Hepatocyte (in vitro differentiated cells): Measurements from ENCODE around the gene CMTM4. TPM values are rescaled to one million over a fixed set of nuclear protein-coding genes. Genes with fewer than 3 reads are reported as not detected.

Experiments used
- DNase-seq: peaks from one replicate; pipeline ENCODE4 v3.0.0-alpha.2; 2016; ENCODE audit warnings: low spot score
- H2AFZ ChIP-seq: fragments of 200-600 bp; sonication (generic); 2 replicates; pipeline ENCODE4 v1.6.0; 2016; ENCODE audit warnings: antibody characterized with exemption, mild to moderate bottlenecking
- H3K27ac ChIP-seq: fragments of 200-600 bp; sonication (generic); 2 replicates; pipeline ENCODE4 v1.5.1; 2016; ENCODE audit warnings: mild to moderate bottlenecking
- H3K27me3 ChIP-seq: fragments of 200-600 bp; sonication (generic); 2 replicates; pipeline ENCODE4 v1.6.1; 2016
- H3K36me3 ChIP-seq: fragments of 200-600 bp; sonication (generic); replicated peaks from 2 replicates; pipeline ENCODE4 v1.5.1; 2016; ENCODE audit warnings: low read depth; ENCODE audit not compliant: insufficient read depth
- H3K4me1 ChIP-seq: fragments of 200-600 bp; sonication (generic); 2 replicates; pipeline ENCODE4 v1.5.1; 2016; ENCODE audit warnings: mild to moderate bottlenecking, moderate library complexity; ENCODE audit not compliant: insufficient read depth
- H3K4me2 ChIP-seq: fragments of 200-600 bp; sonication (generic); 2 replicates; pipeline ENCODE4 v1.6.0; 2016
- H3K4me3 ChIP-seq: fragments of 200-600 bp; sonication (generic); 2 replicates; pipeline ENCODE4 v1.5.1; 2016; ENCODE audit warnings: mild to moderate bottlenecking
- H3K79me2 ChIP-seq: fragments of 200-600 bp; sonication (generic); 2 replicates; pipeline ENCODE4 v1.6.0; 2017; ENCODE audit warnings: mild to moderate bottlenecking
- H3K9me2 ChIP-seq: fragments of 200-600 bp; sonication (generic); replicated peaks from 2 replicates; pipeline ENCODE4 v1.6.0; 2017; ENCODE audit warnings: mild to moderate bottlenecking; ENCODE audit not compliant: insufficient read depth
- H3K9me3 ChIP-seq: fragments of 200-600 bp; sonication (generic); 2 replicates; pipeline ENCODE4 v1.5.1; 2016; ENCODE audit warnings: low read depth, mild to moderate bottlenecking
- H4K20me1 ChIP-seq: fragments of 200-600 bp; sonication (generic); 2 replicates; pipeline ENCODE4 v1.6.0; 2016; ENCODE audit warnings: mild to moderate bottlenecking; ENCODE audit not compliant: insufficient read depth, poor library complexity, severe bottlenecking
- EZH2 ChIP-seq: fragments of 200-600 bp; sonication (generic); IDR thresholded peaks from 2 replicates; pipeline ENCODE4 v1.6.1; 2016; ENCODE audit warnings: antibody characterized with exemption, mild to moderate bottlenecking, borderline replicate concordance
- EZH2phosphoT487 ChIP-seq: fragments of 200-600 bp; sonication (generic); IDR thresholded peaks from one replicate; pipeline ENCODE4 v1.6.1; 2018; ENCODE audit warnings: antibody characterized with exemption, mild to moderate bottlenecking, low read depth, moderate library complexity; ENCODE audit not compliant: unreplicated experiment, severe bottlenecking
- WGBS: methylation state at CpG from one replicate; pipeline ENCODE4 v1.1.6; 2016; ENCODE audit warnings: low lambda C conversion rate; ENCODE audit errors: missing lambda C conversion rate; 5-methylcytosine and 5-hydroxymethylcytosine counted together
- polyA plus RNA-seq: library from polyadenylated mRNA; unstranded; fragments of >200 nt; fragmentation: Nextera tagmentation; extraction: Ambion mirVana; gene quantifications from 2 replicates; pipeline ENCODE4 v1.2.1, GENCODE V29; 2016
- total RNA-seq: library from RNA; depleted of rRNA; stranded (reverse); fragments of >200 nt; gene quantifications from 2 replicates; pipeline ENCODE4 v1.2.3, GENCODE V29; 2014
- TF ChIP-seq, protein P1 (sequence below): fragments of 200-600 bp; sonication (generic); IDR thresholded peaks from 2 replicates; pipeline ENCODE4 v1.5.1; 2016; ENCODE audit warnings: antibody characterized with exemption, mild to moderate bottlenecking; ENCODE audit not compliant: poor library complexity

Gene CMTM4
- total and polyA plus RNA-seq, 2 experiments from 2014 or later = 19.2 to 77.9 TPM

DNA sequence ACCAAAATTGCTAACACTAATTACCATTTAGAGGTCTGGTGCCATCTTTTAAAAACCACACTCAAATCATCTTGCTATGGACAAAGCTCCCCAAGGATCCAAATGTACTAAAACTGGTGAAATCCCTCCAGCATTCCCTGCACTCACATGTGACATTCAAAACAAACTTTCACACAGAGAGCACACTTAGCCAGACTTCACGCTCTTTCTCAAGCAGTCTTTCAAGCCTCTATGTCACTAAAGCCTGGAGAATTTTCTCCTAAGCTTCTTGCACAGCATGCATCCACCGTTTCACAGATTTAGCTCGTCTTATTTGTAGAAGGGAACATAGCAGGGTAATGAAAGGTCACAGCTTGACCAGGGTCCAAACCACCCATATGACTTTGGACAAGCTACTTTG, 72.8 kb downstream of the CMTM4 start:
- H3K79me2 ChIP-seq = peaks cover 7% of the 10 kb centered on the region
- H4K20me1 ChIP-seq = peaks cover 2% of the 10 kb centered on the region
- TF ChIP-seq EZH2phosphoT487 (no peak), EZH2 (no peak)
- TF ChIP-seq, protein P1, sequence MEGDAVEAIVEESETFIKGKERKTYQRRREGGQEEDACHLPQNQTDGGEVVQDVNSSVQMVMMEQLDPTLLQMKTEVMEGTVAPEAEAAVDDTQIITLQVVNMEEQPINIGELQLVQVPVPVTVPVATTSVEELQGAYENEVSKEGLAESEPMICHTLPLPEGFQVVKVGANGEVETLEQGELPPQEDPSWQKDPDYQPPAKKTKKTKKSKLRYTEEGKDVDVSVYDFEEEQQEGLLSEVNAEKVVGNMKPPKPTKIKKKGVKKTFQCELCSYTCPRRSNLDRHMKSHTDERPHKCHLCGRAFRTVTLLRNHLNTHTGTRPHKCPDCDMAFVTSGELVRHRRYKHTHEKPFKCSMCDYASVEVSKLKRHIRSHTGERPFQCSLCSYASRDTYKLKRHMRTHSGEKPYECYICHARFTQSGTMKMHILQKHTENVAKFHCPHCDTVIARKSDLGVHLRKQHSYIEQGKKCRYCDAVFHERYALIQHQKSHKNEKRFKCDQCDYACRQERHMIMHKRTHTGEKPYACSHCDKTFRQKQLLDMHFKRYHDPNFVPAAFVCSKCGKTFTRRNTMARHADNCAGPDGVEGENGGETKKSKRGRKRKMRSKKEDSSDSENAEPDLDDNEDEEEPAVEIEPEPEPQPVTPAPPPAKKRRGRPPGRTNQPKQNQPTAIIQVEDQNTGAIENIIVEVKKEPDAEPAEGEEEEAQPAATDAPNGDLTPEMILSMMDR = no peak
- DNase-seq = no peak
- no peak overlapping the region for H3K27ac ChIP-seq
- no peaks in the 10 kb centered on the region for H3K9me3 ChIP-seq
- H3K27me3 ChIP-seq = no peaks in the 10 kb centered on the region
- no peak overlapping the region for H3K4me2 ChIP-seq
- H3K9me2 ChIP-seq = no peaks in the 10 kb centered on the region
- no peak overlapping the region for H2AFZ ChIP-seq
- H3K36me3 ChIP-seq = no peaks in the 10 kb centered on the region
- WGBS = 85% methylated on average over 3 of the region's 3 CpGs
- H3K4me3 ChIP-seq = no peak overlapping the region
- no peaks in the 10 kb centered on the region for H3K4me1 ChIP-seq

DNA sequence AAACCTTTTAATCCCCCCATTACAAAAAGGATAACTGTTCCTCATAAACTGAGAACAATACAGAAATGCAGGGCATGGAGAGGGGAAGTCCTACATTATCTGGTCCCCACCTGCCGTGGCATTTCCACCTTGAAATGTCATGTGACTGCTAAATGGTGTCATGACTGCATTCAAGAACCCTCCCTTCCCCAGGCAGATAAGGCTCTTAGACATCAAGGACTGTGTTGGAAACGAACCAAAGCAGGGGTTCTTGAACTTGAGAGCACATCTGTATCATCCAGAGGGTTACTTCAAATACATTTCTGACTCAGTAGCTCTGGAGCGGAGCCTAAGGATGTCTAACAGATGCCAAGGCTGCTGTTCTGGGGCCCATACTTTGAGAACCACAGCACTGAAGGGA, 73.7 kb downstream of the CMTM4 start:
- Histone ChIP-seq H3K79me2 (peaks cover 7% of the 10 kb centered on the region), H3K9me3 (no peaks in the 10 kb centered on the region)
- no peak for DNase-seq

DNA sequence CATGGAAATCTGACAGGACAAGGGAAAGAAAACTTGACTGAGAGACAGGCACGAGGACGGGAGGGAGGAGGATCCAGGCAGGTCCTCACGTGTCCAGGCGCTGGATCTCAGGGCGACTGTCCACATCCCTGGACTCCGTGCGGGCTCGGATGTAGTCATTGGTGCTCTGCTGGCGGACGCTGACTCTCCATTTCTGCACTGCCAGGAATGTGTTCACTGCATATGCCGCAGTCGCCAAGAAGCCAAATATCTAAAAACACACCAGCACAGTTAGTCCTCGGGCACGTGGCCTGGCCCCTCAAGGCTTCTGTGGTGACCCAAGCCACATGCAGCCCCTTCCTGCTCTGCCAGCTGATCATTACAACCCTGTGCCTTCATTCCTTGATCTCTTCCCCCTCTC, 74.6 kb downstream of the CMTM4 start:
- no peaks in the 10 kb centered on the region for H3K9me2 ChIP-seq
- no peaks in the 10 kb centered on the region for H3K36me3 ChIP-seq
- peaks cover 14% of the 10 kb centered on the region for H3K4me1 ChIP-seq
- TF ChIP-seq, protein P1 = no peak
- TF ChIP-seq EZH2phosphoT487 (no peak), EZH2 (no peak)
- peaks cover 2% of the 10 kb centered on the region for H3K79me2 ChIP-seq
- no peaks in the 10 kb centered on the region for H3K9me3 ChIP-seq
- no peaks in the 10 kb centered on the region for H3K27me3 ChIP-seq
- DNase-seq = no peak
- H4K20me1 ChIP-seq = no peaks in the 10 kb centered on the region
- H3K27ac ChIP-seq = no peak overlapping the region
- no peak overlapping the region for H2AFZ ChIP-seq
- 97% methylated on average over 14 of the region's 14 CpGs for WGBS
- H3K4me2 ChIP-seq = no peak overlapping the region
- no peak overlapping the region for H3K4me3 ChIP-seq

More for the DNA sequence above, 73.7 kb downstream of the CMTM4 start:
- Histone ChIP-seq H3K27me3 (no peaks in the 10 kb centered on the region), H3K9me2 (no peaks in the 10 kb centered on the region), H3K4me1 (peaks cover 8% of the 10 kb centered on the region), H3K27ac (no peak overlapping the region), H3K4me2 (no peak overlapping the region), H3K4me3 (no peak overlapping the region), H4K20me1 (peaks cover 2% of the 10 kb centered on the region), H3K36me3 (no peaks in the 10 kb centered on the region), H2AFZ (no peak overlapping the region)
- WGBS = 78% methylated on average over 3 of the region's 3 CpGs
- TF ChIP-seq, protein P1 = no peak
- TF ChIP-seq EZH2 (no peak), EZH2phosphoT487 (no peak)

DNA sequence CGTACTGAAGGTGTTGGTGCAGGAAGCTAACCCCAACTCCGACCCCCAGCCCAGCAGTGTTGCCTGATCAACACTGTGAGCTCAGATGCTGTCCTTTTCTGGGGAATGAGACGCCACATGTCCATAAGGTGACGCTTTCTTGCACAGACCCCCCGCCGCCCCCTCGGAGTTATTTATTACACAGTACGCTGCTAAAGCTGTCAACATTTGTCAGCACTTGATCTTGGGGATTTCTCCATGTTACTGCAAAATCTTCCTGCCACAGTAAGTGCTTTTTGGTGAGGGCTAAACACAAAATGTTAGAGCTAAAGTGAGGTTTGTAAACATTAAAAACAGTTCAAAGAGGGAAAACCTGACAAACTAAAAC, 76.1 kb downstream of the CMTM4 start:
- H3K9me3 ChIP-seq = no peaks in the 10 kb centered on the region
- no peak overlapping the region for H3K4me2 ChIP-seq
- TF ChIP-seq EZH2 = no peak
- no peak for TF ChIP-seq EZH2phosphoT487
- TF ChIP-seq, protein P1 = no peak
- DNase-seq = no peak
- no peak overlapping the region for H2AFZ ChIP-seq
- 65% methylated on average over 8 of the region's 8 CpGs for WGBS
- H3K27ac ChIP-seq = no peak overlapping the region
- no peaks in the 10 kb centered on the region for H3K27me3 ChIP-seq
- H3K4me1 ChIP-seq = peaks cover 14% of the 10 kb centered on the region
- H3K4me3 ChIP-seq = no peak overlapping the region
- no peaks in the 10 kb centered on the region for H3K79me2 ChIP-seq
- no peaks in the 10 kb centered on the region for H3K9me2 ChIP-seq
- H3K36me3 ChIP-seq = no peaks in the 10 kb centered on the region
- H4K20me1 ChIP-seq = no peaks in the 10 kb centered on the region
